Jurkat, Clone E6-1 (cell line): ENCODE measurements around the gene GOT1.

Experiments used
- DNase-seq: peaks from one replicate; pipeline ENCODE4 v3.0.0-alpha.2; 2011; ENCODE audit warnings: low read depth, low spot score
- H3K4me3 ChIP-seq: 2 replicates; pipeline ENCODE4 v1.5.1; 2011; ENCODE audit warnings: mild to moderate bottlenecking, low read length, control low read depth, moderate library complexity

GOT1 gene

GRCh38 chr10:99410146-99410545, 20.3 kb downstream of the GOT1 start:
- H3K4me3 ChIP-seq = no peak overlapping the region
- no peak for DNase-seq

GRCh38 chr10:99406149-99406548, 24.3 kb downstream of the GOT1 start:
- H3K4me3 ChIP-seq = no peak overlapping the region
- DNase-seq = no peak

GRCh38 chr10:99403674-99404073, 26.8 kb downstream of the GOT1 start:
- H3K4me3 ChIP-seq = no peak overlapping the region
- no peak for DNase-seq

- no peak overlapping the region for H3K4me3 ChIP-seq
- DNase-seq = no peak
Observed at GRCh38 chr10:99399664-99400063, 30.8 kb downstream of the GOT1 start.

GRCh38 chr10:99396471-99396870, 34.0 kb downstream of the GOT1 start:
- DNase-seq = no peak
- no peak overlapping the region for H3K4me3 ChIP-seq

GRCh38 chr10:99395750-99396445, 34.5 kb downstream of the GOT1 start:
- peak; percentile 11 for DNase-seq
- no peak overlapping the region for H3K4me3 ChIP-seq

GRCh38 chr10:99394761-99395386, 35.5 kb downstream of the GOT1 start:
- DNase-seq = no peak

GRCh38 chr10:99394256-99394655, 36.2 kb downstream of the GOT1 start:
- H3K4me3 ChIP-seq = no peak overlapping the region
- no peak for DNase-seq

More at GRCh38 chr10:99394761-99395386, 35.5 kb downstream of the GOT1 start:
- H3K4me3 ChIP-seq = no peak overlapping the region

GRCh38 chr10:99393683-99394082, 36.7 kb downstream of the GOT1 start:
- DNase-seq = no peak
- H3K4me3 ChIP-seq = no peak overlapping the region

GRCh38 chr10:99393036-99393435, 37.4 kb downstream of the GOT1 start:
- no peak for DNase-seq
- no peak overlapping the region for H3K4me3 ChIP-seq

- no peak overlapping the region for H3K4me3 ChIP-seq
- no peak for DNase-seq
Observed at GRCh38 chr10:99391346-99391745, 39.1 kb downstream of the GOT1 start.

- no peak overlapping the region for H3K4me3 ChIP-seq
- DNase-seq = no peak
Observed at GRCh38 chr10:99389729-99390480, 40.5 kb downstream of the GOT1 start.

- no peak overlapping the region for H3K4me3 ChIP-seq
Observed at GRCh38 chr10:99387541-99387940, 42.9 kb downstream of the GOT1 start.

GRCh38 chr10:99387071-99387470, 43.4 kb downstream of the GOT1 start:
- no peak overlapping the region for H3K4me3 ChIP-seq
- DNase-seq = no peak

More at GRCh38 chr10:99387541-99387940, 42.9 kb downstream of the GOT1 start:
- DNase-seq = no peak

- no peak overlapping the region for H3K4me3 ChIP-seq
Observed at GRCh38 chr10:99382176-99382575, 48.2 kb downstream of the GOT1 start.

GRCh38 chr10:99375426-99375825, 55.0 kb downstream of the GOT1 start:
- H3K4me3 ChIP-seq = no peak overlapping the region
- DNase-seq = no peak

More at GRCh38 chr10:99382176-99382575, 48.2 kb downstream of the GOT1 start:
- no peak for DNase-seq

GRCh38 chr10:99374972-99375371, 55.5 kb downstream of the GOT1 start:
- H3K4me3 ChIP-seq = no peak overlapping the region
- DNase-seq = no peak

GRCh38 chr10:99374526-99374925, 55.9 kb downstream of the GOT1 start:
- DNase-seq = no peak
- no peak overlapping the region for H3K4me3 ChIP-seq

GRCh38 chr10:99372546-99373271, 57.7 kb downstream of the GOT1 start:
- no peak overlapping the region for H3K4me3 ChIP-seq
- DNase-seq = no peak

GRCh38 chr10:99370993-99371392, 59.4 kb downstream of the GOT1 start:
- peak; percentile 28 for DNase-seq
- no peak overlapping the region for H3K4me3 ChIP-seq
